ENCODE results near the gene PRR18. TPM values are rescaled to one million over a fixed set of nuclear protein-coding genes. Genes with fewer than 3 reads are reported as not detected.

PRR18 gene
- total and polyA plus RNA-seq, 2 experiments from 2014 or later: 0.12 to 0.33 TPM

GRCh38 chr6:166300357-166300987 lies 7.7 kb downstream of the PRR18 start:
- no peak for DNase-seq (ENCODE audit: low read depth in 1 of 2, low spot score in 1 of 2)
- H3K27ac ChIP-seq: no peak overlapping the region
- no peaks in the 10 kb centered on the region for H3K4me1 ChIP-seq (ENCODE audit: low read depth)
- no peak overlapping the region for H3K4me3 ChIP-seq
- no peak for TF ChIP-seq CTCF (IDR thresholded peaks at IDR 0.05; ENCODE audit: low read depth, low read length)
- H3K36me3 ChIP-seq: no peaks in the 10 kb centered on the region
- peaks cover 33% of the 10 kb centered on the region for H3K27me3 ChIP-seq
- no peaks in the 10 kb centered on the region for H3K9me3 ChIP-seq (ENCODE audit: low read depth)

- H3K9me3 ChIP-seq (ENCODE audit: low read depth): no peaks in the 10 kb centered on the region
- no peaks in the 10 kb centered on the region for H3K4me1 ChIP-seq (ENCODE audit: low read depth)
- TF ChIP-seq CTCF (IDR thresholded peaks at IDR 0.05; ENCODE audit: low read depth, low read length): no peak
- DNase-seq (ENCODE audit: low read depth in 1 of 2, low spot score in 1 of 2): no peak
- H3K36me3 ChIP-seq: no peaks in the 10 kb centered on the region
- no peak overlapping the region for H3K4me3 ChIP-seq
- H3K27ac ChIP-seq: no peak overlapping the region
- peaks cover 7% of the 10 kb centered on the region for H3K27me3 ChIP-seq
These were observed 10.6 kb downstream of the PRR18 start for GRCh38 chr6:166297606-166298005.

- H3K27me3 ChIP-seq: no peaks in the 10 kb centered on the region
- no peaks in the 10 kb centered on the region for H3K9me3 ChIP-seq (ENCODE audit: low read depth)
- TF ChIP-seq CTCF (IDR thresholded peaks at IDR 0.05; ENCODE audit: low read depth, low read length): no peak
- no peak overlapping the region for H3K4me3 ChIP-seq
- no peak overlapping the region for H3K27ac ChIP-seq
- no peaks in the 10 kb centered on the region for H3K36me3 ChIP-seq
- no peak for DNase-seq (ENCODE audit: low read depth in 1 of 2, low spot score in 1 of 2)
- no peaks in the 10 kb centered on the region for H3K4me1 ChIP-seq (ENCODE audit: low read depth)
These were observed 11.9 kb downstream of the PRR18 start for GRCh38 chr6:166296035-166296883.

- no peak for DNase-seq (ENCODE audit: low read depth in 1 of 2, low spot score in 1 of 2)
- no peaks in the 10 kb centered on the region for H3K36me3 ChIP-seq
- no peak overlapping the region for H3K4me3 ChIP-seq
- no peaks in the 10 kb centered on the region for H3K4me1 ChIP-seq (ENCODE audit: low read depth)
- H3K27me3 ChIP-seq: no peaks in the 10 kb centered on the region
- TF ChIP-seq CTCF (IDR thresholded peaks at IDR 0.05; ENCODE audit: low read depth, low read length): no peak
- H3K27ac ChIP-seq: no peak overlapping the region
- H3K9me3 ChIP-seq (ENCODE audit: low read depth): no peaks in the 10 kb centered on the region
These were observed 14.2 kb downstream of the PRR18 start for GRCh38 chr6:166293731-166294584.

GRCh38 chr6:166289207-166290060 lies 18.8 kb downstream of the PRR18 start:
- no peaks in the 10 kb centered on the region for H3K36me3 ChIP-seq
- no peak overlapping the region for H3K27ac ChIP-seq
- H3K27me3 ChIP-seq: no peaks in the 10 kb centered on the region
- TF ChIP-seq CTCF (IDR thresholded peaks at IDR 0.05; ENCODE audit: low read depth, low read length): no peak
- no peak overlapping the region for H3K4me3 ChIP-seq
- no peak for DNase-seq (ENCODE audit: low read depth in 1 of 2, low spot score in 1 of 2)
- H3K4me1 ChIP-seq (ENCODE audit: low read depth): no peaks in the 10 kb centered on the region
- H3K9me3 ChIP-seq (ENCODE audit: low read depth): no peaks in the 10 kb centered on the region
